ENCODE data around the gene FAXC. TPM values are rescaled to one million over a fixed set of nuclear protein-coding genes. Genes with fewer than 3 reads are reported as not detected.

Gene FAXC
- total and polyA plus RNA-seq, 7 experiments from 2014 or later: not detected

- no peak overlapping the region for H3K27ac Mint-ChIP-seq
- intact Hi-C loops (cut with micrococcal nuclease): no loop called here
Measured at GRCh38 chr6:99254616-99255550, 94.6 kb downstream of the FAXC start.

GRCh38 chr6:99253271-99253670 lies 96.2 kb downstream of the FAXC start:
- H3K36me3 ChIP-seq (ENCODE audit: control insufficient read depth in 2 of 3, insufficient read depth in 3 of 3, low read length in 3 of 3): no peaks in the 10 kb centered on the region
- H3K27me3 ChIP-seq (ENCODE audit: control insufficient read depth in 2 of 2, insufficient read depth in 2 of 2, low read length in 2 of 2): no peaks in the 10 kb centered on the region
- Mint-ChIP-seq H3K27me3 (peaks cover 2 to 25% (median 13%) of the 10 kb centered on the region in 5 donors), H3K9me3 (no peaks in the 10 kb centered on the region), H3K36me3 (no peaks in the 10 kb centered on the region), H3K4me1 (no peaks in the 10 kb centered on the region), H3K27ac (no peak overlapping the region), H3K4me3 (no peak overlapping the region)
- ChIA-PET CTCF (no interaction called here), POLR2A (no interaction called here)
- intact Hi-C loops (cut with micrococcal nuclease): no loop called here
- H3K27ac ChIP-seq (ENCODE audit: low read depth, low read length): no peak overlapping the region
- no peaks in the 10 kb centered on the region for H3K9me3 ChIP-seq (ENCODE audit: control insufficient read depth in 2 of 3, low read length in 3 of 3)
- no peak for ATAC-seq
- no peaks in the 10 kb centered on the region for H3K4me1 ChIP-seq (ENCODE audit: control insufficient read depth in 2 of 2, insufficient read depth in 2 of 2, low read length in 2 of 2)
- no peak for DNase-seq
- no peak overlapping the region for H3K4me3 ChIP-seq (ENCODE audit: low read length)

More at GRCh38 chr6:99254616-99255550, 94.6 kb downstream of the FAXC start:
- Mint-ChIP-seq H3K27me3 (peaks cover 0 to 25% (median 13%) of the 10 kb centered on the region in 5 donors), H3K4me3 (no peak overlapping the region), H3K9me3 (peaks cover 0 to 2% (median 0%) of the 10 kb centered on the region in 11 donors), H3K4me1 (no peaks in the 10 kb centered on the region), H3K36me3 (no peaks in the 10 kb centered on the region)
- H3K4me1 ChIP-seq (ENCODE audit: control insufficient read depth in 2 of 2, insufficient read depth in 2 of 2, low read length in 2 of 2): no peaks in the 10 kb centered on the region
- H3K27me3 ChIP-seq (ENCODE audit: control insufficient read depth in 2 of 2, insufficient read depth in 2 of 2, low read length in 2 of 2): no peaks in the 10 kb centered on the region
- no peak overlapping the region for H3K4me3 ChIP-seq (ENCODE audit: low read length)
- no peak overlapping the region for H3K27ac ChIP-seq (ENCODE audit: low read depth, low read length)
- no peak for DNase-seq
- no peak for ATAC-seq
- POLR2A ChIA-PET: no interaction called here
- H3K36me3 ChIP-seq (ENCODE audit: control insufficient read depth in 2 of 3, insufficient read depth in 3 of 3, low read length in 3 of 3): no peaks in the 10 kb centered on the region
- no peaks in the 10 kb centered on the region for H3K9me3 ChIP-seq (ENCODE audit: control insufficient read depth in 2 of 3, low read length in 3 of 3)
- CTCF ChIA-PET: no interaction called here

DNA sequence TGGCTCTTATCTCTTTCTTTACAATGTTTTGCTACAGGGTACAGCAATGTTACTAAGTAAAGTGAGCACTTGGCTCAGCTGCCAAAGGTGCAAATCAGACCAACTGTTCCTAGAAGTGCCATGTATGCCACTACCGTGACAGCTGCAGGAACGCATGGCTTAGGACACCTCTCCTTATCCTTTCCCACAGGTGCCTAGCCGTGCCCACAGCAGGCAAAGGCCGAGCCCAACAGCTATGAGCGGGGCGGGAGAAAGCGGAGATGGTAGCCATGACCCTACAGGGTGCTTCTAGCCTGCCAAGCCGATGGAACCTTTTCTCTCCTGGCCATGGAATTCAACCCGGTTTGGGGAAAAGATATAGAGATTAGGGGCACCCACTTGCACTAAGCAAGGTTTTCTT lies 97.1 kb downstream of the FAXC start:
- no peak overlapping the region for H3K27ac Mint-ChIP-seq
- Histone ChIP-seq H3K27ac (ENCODE audit: low read depth, low read length) (no peak overlapping the region), H3K4me3 (ENCODE audit: low read length) (no peak overlapping the region), H3K4me1 (ENCODE audit: control insufficient read depth in 2 of 2, insufficient read depth in 2 of 2, low read length in 2 of 2) (no peaks in the 10 kb centered on the region), H3K9me3 (ENCODE audit: control insufficient read depth in 2 of 3, low read length in 3 of 3) (no peaks in the 10 kb centered on the region), H3K27me3 (ENCODE audit: control insufficient read depth in 2 of 2, insufficient read depth in 2 of 2, low read length in 2 of 2) (no peaks in the 10 kb centered on the region), H3K36me3 (ENCODE audit: control insufficient read depth in 2 of 3, insufficient read depth in 3 of 3, low read length in 3 of 3) (no peaks in the 10 kb centered on the region)
- peaks cover 2 to 20% (median 13%) of the 10 kb centered on the region in 5 donors for H3K27me3 Mint-ChIP-seq
- no peaks in the 10 kb centered on the region for H3K4me1 Mint-ChIP-seq
- no peak for DNase-seq
- ATAC-seq: no peak
- H3K9me3 Mint-ChIP-seq: no peaks in the 10 kb centered on the region
- ChIA-PET CTCF (no interaction called here), POLR2A (no interaction called here)
- no peak overlapping the region for H3K4me3 Mint-ChIP-seq
- intact Hi-C loops (cut with micrococcal nuclease): no loop called here
- no peaks in the 10 kb centered on the region for H3K36me3 Mint-ChIP-seq

DNA sequence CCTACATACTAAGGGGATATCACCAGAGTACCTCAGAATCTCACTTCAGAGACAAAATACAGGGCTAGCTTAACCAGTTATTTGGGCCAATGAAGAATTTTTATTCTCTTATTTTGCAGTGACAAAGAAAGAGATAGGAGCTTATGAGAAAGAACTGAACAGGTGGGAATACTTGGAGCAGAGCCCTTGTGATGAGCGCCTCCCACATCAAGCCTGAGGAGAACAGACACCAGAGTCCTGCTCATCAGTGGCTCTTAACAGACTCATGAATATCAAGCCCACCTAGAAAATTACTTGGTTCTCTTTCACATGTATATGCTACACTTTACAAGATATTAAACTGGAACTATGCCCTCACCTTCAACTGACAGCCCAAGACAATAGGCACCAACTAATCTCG lies 99.0 kb downstream of the FAXC start:
- DNase-seq (no peak), ATAC-seq (no peak)
- H3K4me3 Mint-ChIP-seq: no peak overlapping the region
- intact Hi-C loops (cut with micrococcal nuclease): no loop called here
- peaks cover 0 to 1% (median 0%) of the 10 kb centered on the region in 11 donors for H3K9me3 Mint-ChIP-seq
- CTCF ChIA-PET: no interaction called here
- Histone ChIP-seq H3K9me3 (ENCODE audit: control insufficient read depth in 2 of 3, low read length in 3 of 3) (no peaks in the 10 kb centered on the region), H3K27ac (ENCODE audit: low read depth, low read length) (no peak overlapping the region), H3K27me3 (ENCODE audit: control insufficient read depth in 2 of 2, insufficient read depth in 2 of 2, low read length in 2 of 2) (no peaks in the 10 kb centered on the region), H3K4me3 (ENCODE audit: low read length) (no peak overlapping the region), H3K4me1 (ENCODE audit: control insufficient read depth in 2 of 2, insufficient read depth in 2 of 2, low read length in 2 of 2) (no peaks in the 10 kb centered on the region), H3K36me3 (ENCODE audit: control insufficient read depth in 2 of 3, insufficient read depth in 3 of 3, low read length in 3 of 3) (no peaks in the 10 kb centered on the region)
- H3K4me1 Mint-ChIP-seq: no peaks in the 10 kb centered on the region
- POLR2A ChIA-PET: no interaction called here
- H3K27me3 Mint-ChIP-seq: peaks cover 5 to 26% (median 18%) of the 10 kb centered on the region in 5 donors
- H3K36me3 Mint-ChIP-seq: no peaks in the 10 kb centered on the region
- H3K27ac Mint-ChIP-seq: no peak overlapping the region

GRCh38 chr6:99246602-99247001 lies 102.9 kb downstream of the FAXC start:
- intact Hi-C loops (cut with micrococcal nuclease): no loop called here
- Mint-ChIP-seq H3K27ac (no peak overlapping the region), H3K36me3 (no peaks in the 10 kb centered on the region), H3K4me3 (no peak overlapping the region), H3K27me3 (peaks cover 8 to 36% (median 16%) of the 10 kb centered on the region in 5 donors), H3K4me1 (no peaks in the 10 kb centered on the region), H3K9me3 (peaks cover 0 to 1% (median 0%) of the 10 kb centered on the region in 11 donors)
- ChIA-PET CTCF (no interaction called here), POLR2A (no interaction called here)
- no peaks in the 10 kb centered on the region for H3K36me3 ChIP-seq (ENCODE audit: control insufficient read depth in 2 of 3, insufficient read depth in 3 of 3, low read length in 3 of 3)
- H3K4me1 ChIP-seq (ENCODE audit: control insufficient read depth in 2 of 2, insufficient read depth in 2 of 2, low read length in 2 of 2): no peaks in the 10 kb centered on the region
- DNase-seq: no peak
- no peak overlapping the region for H3K4me3 ChIP-seq (ENCODE audit: low read length)
- no peaks in the 10 kb centered on the region for H3K9me3 ChIP-seq (ENCODE audit: control insufficient read depth in 2 of 3, low read length in 3 of 3)
- ATAC-seq: no peak
- H3K27ac ChIP-seq (ENCODE audit: low read depth, low read length): no peak overlapping the region
- no peaks in the 10 kb centered on the region for H3K27me3 ChIP-seq (ENCODE audit: control insufficient read depth in 2 of 2, insufficient read depth in 2 of 2, low read length in 2 of 2)

DNA sequence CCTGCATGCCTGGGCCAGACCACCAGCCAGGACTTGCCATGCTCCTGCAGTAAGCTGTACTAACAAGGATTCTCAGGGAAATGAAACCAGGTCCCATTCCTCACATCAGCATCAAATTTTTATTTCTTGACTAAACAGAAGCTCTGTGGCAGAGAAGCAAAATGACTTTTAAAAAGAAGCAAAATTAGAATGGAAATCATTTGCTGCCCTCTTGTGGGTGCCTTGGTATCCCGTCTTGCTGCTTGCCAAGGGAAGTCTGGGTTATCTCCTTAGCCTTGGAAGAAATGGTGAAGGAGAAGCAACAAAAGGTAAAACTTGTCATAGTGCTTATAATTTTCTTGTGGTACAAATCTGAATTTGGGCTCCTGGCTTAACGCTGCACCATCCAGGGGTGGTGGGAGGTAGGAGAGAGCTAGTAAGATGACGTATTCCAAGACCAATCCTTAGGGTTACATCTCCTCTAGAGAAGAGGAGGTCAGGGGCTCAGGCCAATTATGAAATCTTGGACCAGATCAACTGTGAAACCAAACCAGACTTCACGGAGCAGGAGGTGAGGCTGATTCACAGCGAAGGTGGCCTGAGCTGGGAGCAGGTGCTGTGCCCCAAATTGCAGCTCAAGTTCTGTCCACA lies 107.5 kb downstream of the FAXC start:
- Histone ChIP-seq H3K27me3 (ENCODE audit: control insufficient read depth in 2 of 2, insufficient read depth in 2 of 2, low read length in 2 of 2) (no peaks in the 10 kb centered on the region), H3K4me1 (ENCODE audit: control insufficient read depth in 2 of 2, insufficient read depth in 2 of 2, low read length in 2 of 2) (no peaks in the 10 kb centered on the region), H3K27ac (ENCODE audit: low read depth, low read length) (no peak overlapping the region), H3K36me3 (ENCODE audit: control insufficient read depth in 2 of 3, insufficient read depth in 3 of 3, low read length in 3 of 3) (no peaks in the 10 kb centered on the region), H3K9me3 (ENCODE audit: control insufficient read depth in 2 of 3, low read length in 3 of 3) (no peaks in the 10 kb centered on the region), H3K4me3 (ENCODE audit: low read length) (no peak overlapping the region)
- no peak overlapping the region for H3K27ac Mint-ChIP-seq
- H3K36me3 Mint-ChIP-seq: peaks cover 0 to 3% (median 0%) of the 10 kb centered on the region in 5 donors
- peaks cover 0 to 4% (median 0%) of the 10 kb centered on the region in 11 donors for H3K9me3 Mint-ChIP-seq
- no peaks in the 10 kb centered on the region for H3K4me1 Mint-ChIP-seq
- DNase-seq (no peak), ATAC-seq (no peak)
- intact Hi-C loops (cut with micrococcal nuclease): no loop called here
- H3K4me3 Mint-ChIP-seq: no peak overlapping the region
- ChIA-PET POLR2A (no interaction called here), CTCF (no interaction called here)
- H3K27me3 Mint-ChIP-seq: peaks cover 3 to 38% (median 12%) of the 10 kb centered on the region in 5 donors
